C1 segment of cervical spinal cord (tissue), 14 donors: Measurements from ENCODE around the gene ADCY9.

Experiments used
- DNase-seq, 14 donors: peaks; one replicate each; lab custom pipeline; 2025; lab: John Stamatoyannopoulos, UW

The ADCY9 gene

DNA sequence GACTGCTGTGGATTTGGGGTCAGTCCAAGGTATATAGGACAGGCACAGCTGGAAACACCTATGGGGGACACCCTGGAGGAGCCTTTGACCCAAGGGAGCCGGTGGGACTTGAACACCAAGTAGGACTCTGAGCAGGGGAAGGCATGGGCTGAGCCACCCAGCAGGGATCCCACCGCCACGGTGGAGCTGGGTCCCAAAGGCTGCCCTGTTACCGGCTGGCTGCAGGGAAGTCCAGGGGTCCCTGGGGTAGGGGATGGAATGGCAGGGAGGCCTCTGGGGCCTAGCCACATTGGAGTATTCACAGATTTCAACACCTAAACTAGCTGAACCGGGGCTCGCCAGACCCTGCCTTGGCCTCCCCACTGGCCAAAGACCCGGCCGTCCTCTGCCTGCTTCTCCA is 196.0 kb downstream of the ADCY9 start:
- DNase-seq = no peak

DNA sequence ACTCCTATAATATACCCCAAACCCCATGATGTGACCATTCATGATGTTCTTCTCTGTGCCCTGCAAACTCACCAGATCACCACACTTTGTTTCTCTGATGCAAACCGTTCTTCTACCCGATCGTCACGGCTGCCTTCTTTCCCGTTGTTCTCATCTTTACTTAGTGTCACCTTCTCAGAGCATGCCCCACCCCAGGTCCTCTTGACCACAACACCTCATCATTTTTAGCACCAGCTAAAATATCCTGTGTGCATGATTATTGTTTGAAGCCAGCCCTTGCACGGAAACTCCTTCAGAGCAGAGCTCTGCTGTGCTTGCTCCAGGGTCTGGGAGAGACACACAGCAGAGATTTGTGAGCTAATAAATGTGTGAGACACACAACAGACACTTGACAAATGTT is 196.8 kb downstream of the ADCY9 start:
- DNase-seq = no peak

DNA sequence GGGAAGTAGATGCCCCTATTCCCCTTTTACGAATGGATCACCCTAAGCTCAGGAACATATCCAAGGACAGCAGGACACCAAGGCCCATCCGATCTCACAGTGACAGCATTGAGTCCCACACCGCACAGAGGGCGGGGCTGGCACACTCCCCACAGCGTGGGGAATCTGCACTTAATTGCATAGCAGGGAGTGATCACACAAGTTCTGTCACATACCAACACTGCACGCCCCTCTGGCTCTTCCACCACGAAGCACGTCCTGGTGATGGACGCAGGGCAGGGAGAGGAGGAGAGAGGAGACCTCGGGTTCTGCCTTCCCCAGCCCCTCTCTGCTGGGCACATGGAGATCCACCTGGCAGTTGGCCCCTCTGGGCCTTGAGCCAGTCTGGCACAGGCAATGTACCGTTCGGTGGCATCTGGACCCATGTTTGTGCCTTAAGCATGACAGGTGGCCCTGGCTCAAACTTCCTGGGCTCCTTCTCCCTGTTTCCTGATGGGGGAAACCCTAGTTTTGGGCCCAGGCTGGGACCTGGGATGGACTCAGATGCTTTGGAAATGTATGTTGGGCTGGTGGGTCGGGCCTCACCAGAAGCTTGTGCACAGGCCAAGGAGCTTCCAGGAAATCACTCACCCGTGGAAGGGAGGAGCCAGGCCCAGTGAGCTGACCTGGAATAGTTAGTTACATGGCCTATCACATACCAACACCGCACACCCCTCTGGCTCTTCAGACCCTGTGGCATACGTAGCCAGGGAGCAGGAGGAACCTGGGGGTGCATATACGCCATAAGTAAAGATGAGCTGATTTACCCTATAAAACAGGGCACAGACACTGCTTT is 200.6 kb downstream of the ADCY9 start:
- no peak for DNase-seq

DNA sequence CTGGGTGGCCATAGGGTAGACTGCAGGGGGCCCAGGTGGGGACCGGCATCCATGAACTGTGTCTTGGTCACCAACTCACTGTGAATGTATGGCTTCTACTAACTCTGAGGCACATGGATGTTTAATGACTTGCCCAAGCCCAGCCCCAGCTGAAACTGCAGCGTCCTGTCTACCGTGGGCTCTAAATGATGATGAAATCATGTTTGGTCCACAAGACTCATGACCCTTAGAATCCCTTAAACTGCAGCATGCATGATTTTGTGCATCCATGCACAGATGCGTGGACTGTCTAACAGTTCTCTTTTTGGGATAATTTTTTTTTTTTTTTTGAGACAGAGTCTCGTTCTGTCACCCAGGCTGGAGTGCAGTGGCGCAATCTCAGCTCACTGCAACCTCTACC is 203.3 kb downstream of the ADCY9 start:
- no peak for DNase-seq
